Activated CD4-positive, alpha-beta T cell treated with anti-CD3 and anti-CD28 coated beads, Interleukin-2, amount 50 U/mL, for 24 hours (primary cell): ENCODE results near the gene EWSR1.

Experiments
- DNase-seq, 2 donors: peaks; one replicate each; pipeline ENCODE4 v3.0.0-alpha.2; 2020; ENCODE audit warnings: low read depth in 1 of 2, low spot score in 1 of 2

Gene EWSR1

GRCh38 chr22:29315286-29316140 is 47.4 kb downstream of the EWSR1 start, which contains the start of gene RASL10A:
TSS of gene RASL10A (minus strand) at chr22:29315697. CDS start at chr22:29315246, 451 bp downstream.
- DNase-seq = no peak

GRCh38 chr22:29316141-29316828 is 48.2 kb downstream of the EWSR1 start:
- DNase-seq = no peak

- DNase-seq = no peak
Observed at GRCh38 chr22:29317827-29318454, 49.9 kb downstream of the EWSR1 start.

GRCh38 chr22:29319072-29319471 is 51.0 kb downstream of the EWSR1 start:
- no peak for DNase-seq

- DNase-seq = no peak
Observed at GRCh38 chr22:29320546-29320945, 52.5 kb downstream of the EWSR1 start.

GRCh38 chr22:29323641-29324040 is 55.6 kb downstream of the EWSR1 start:
- no peak for DNase-seq

GRCh38 chr22:29325356-29325755 is 57.3 kb downstream of the EWSR1 start:
- no peak for DNase-seq

GRCh38 chr22:29325785-29326315 is 57.8 kb downstream of the EWSR1 start:
- DNase-seq = no peak

- no peak for DNase-seq
Observed at GRCh38 chr22:29326481-29326880, 58.4 kb downstream of the EWSR1 start.

GRCh38 chr22:29327089-29327764 is 59.2 kb downstream of the EWSR1 start:
- DNase-seq = no peak

GRCh38 chr22:29328055-29328454 is 60.0 kb downstream of the EWSR1 start:
- DNase-seq = no peak

GRCh38 chr22:29328566-29329500 is 60.8 kb downstream of the EWSR1 start:
- DNase-seq = no peak

- no peak for DNase-seq
Observed at GRCh38 chr22:29329581-29329980, 61.5 kb downstream of the EWSR1 start.

- DNase-seq = no peak
Observed at GRCh38 chr22:29330291-29330690, 62.2 kb downstream of the EWSR1 start.

GRCh38 chr22:29330753-29331152 is 62.7 kb downstream of the EWSR1 start:
- no peak for DNase-seq

- DNase-seq = no peak
Observed at GRCh38 chr22:29331213-29331612, 63.1 kb downstream of the EWSR1 start.

GRCh38 chr22:29331658-29332300 is 63.7 kb downstream of the EWSR1 start:
- DNase-seq = no peak

GRCh38 chr22:29332886-29333496 is 64.9 kb downstream of the EWSR1 start:
- no peak for DNase-seq

- no peak for DNase-seq
Observed at GRCh38 chr22:29334148-29334547, 66.1 kb downstream of the EWSR1 start.
